HG02884 (cell line): Measurements from ENCODE around the gene ITGA2.
A peak's percentile ranks its signal among the peaks of the same experiment; 100 is the strongest.

Source experiments
- ATAC-seq: cut with Tn5 transposase; IDR thresholded peaks from one replicate; pipeline ENCODE4 v1.9.1; 2021; ENCODE audit warnings: mild to moderate bottlenecking, moderate library complexity; ENCODE audit not compliant: unreplicated experiment

The ITGA2 gene

GRCh38 chr5:52988335-52989024 is 672 bp upstream of the ITGA2 start:
- ATAC-seq: peak; percentile 8

GRCh38 chr5:52989781-52990527 is 802 bp downstream of the ITGA2 start:
- ATAC-seq: peak; percentile 19

- ATAC-seq: no peak
Measured at GRCh38 chr5:52990528-52990925, 1.4 kb downstream of the ITGA2 start.

- ATAC-seq: no peak
Measured at GRCh38 chr5:52993367-52993766, 4.2 kb downstream of the ITGA2 start.

GRCh38 chr5:52994266-52994665 is 5.1 kb downstream of the ITGA2 start:
- no peak for ATAC-seq

GRCh38 chr5:52995095-52995494 is 5.9 kb downstream of the ITGA2 start:
- ATAC-seq: no peak

- no peak for ATAC-seq
Measured at GRCh38 chr5:52995914-52996313, 6.8 kb downstream of the ITGA2 start.

GRCh38 chr5:52996979-52997378 is 7.8 kb downstream of the ITGA2 start:
- ATAC-seq: no peak

GRCh38 chr5:52997424-52997823 is 8.3 kb downstream of the ITGA2 start:
- ATAC-seq: no peak

GRCh38 chr5:52998552-52999313 is 9.6 kb downstream of the ITGA2 start:
- peak; percentile 67 for ATAC-seq

- no peak for ATAC-seq
Measured at GRCh38 chr5:52999344-52999949, 10.3 kb downstream of the ITGA2 start.

GRCh38 chr5:53001541-53001940 is 12.4 kb downstream of the ITGA2 start:
- no peak for ATAC-seq

- no peak for ATAC-seq
Measured at GRCh38 chr5:53002491-53002890, 13.3 kb downstream of the ITGA2 start.

- ATAC-seq: no peak
Measured at GRCh38 chr5:53003144-53003543, 14.0 kb downstream of the ITGA2 start.

GRCh38 chr5:53006911-53007890 is 18.0 kb downstream of the ITGA2 start:
- ATAC-seq: no peak

GRCh38 chr5:53008751-53009150 is 19.6 kb downstream of the ITGA2 start:
- peak; percentile 99 for ATAC-seq

- no peak for ATAC-seq
Measured at GRCh38 chr5:53009816-53010215, 20.7 kb downstream of the ITGA2 start.

GRCh38 chr5:53010814-53011213 is 21.7 kb downstream of the ITGA2 start:
- ATAC-seq: no peak

- ATAC-seq: no peak
Measured at GRCh38 chr5:53011233-53011632, 22.1 kb downstream of the ITGA2 start.

GRCh38 chr5:53013857-53014256 is 24.7 kb downstream of the ITGA2 start:
- ATAC-seq: no peak
